GM20000 (cell line): Measurements from ENCODE around the gene SLIT3.

Experiments used
- DNase-seq: peaks from one replicate; pipeline ENCODE4 v3.0.0; 2012; ENCODE audit warnings: low spot score
- CTCF ChIP-seq: IDR thresholded peaks from 2 replicates; pipeline ENCODE4 v1.5.1; 2012; ENCODE audit warnings: mild to moderate bottlenecking, control low read depth; ENCODE audit errors: extremely low read depth, missing control alignments

The SLIT3 gene

DNA sequence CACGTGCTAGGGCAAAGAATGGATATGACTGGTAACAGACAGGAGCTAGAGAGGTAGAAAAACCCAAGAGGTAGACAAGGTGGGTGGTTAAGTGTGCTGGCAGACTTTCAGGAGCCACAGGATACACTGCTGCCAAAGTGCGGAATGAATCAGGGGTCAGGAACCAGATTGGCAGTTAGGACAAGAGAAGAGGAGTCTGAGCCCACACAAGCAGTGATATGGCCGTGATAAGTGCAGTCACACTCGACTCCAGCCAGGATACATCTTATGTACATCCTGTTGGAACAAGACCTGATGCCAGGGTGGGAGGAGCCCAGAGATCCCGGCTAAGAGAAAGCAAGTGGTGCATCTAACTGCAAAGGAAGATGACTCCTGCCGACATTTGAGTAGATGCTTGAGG lies 10.0 kb downstream of the SLIT3 start:
- no peak for DNase-seq
- no peak for TF ChIP-seq CTCF

DNA sequence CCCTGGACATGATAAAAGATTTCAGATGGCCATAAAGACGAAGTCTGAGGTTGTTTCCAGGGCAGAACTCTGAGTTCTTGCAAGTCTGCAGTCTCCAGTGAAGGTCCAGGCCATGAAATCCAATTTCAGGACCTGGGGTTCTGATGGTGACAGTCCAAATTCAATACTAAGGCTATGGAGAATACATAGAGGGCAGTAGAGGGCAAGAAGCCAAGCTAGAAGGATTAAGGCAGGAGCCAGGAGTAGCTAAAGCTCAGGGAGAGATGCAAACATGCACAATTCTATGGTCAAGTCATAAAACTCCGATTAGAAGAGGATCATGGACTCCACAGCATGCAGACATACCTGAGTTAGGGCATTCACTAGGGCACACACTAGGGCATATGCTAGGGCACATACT lies 11.4 kb downstream of the SLIT3 start:
- no peak for TF ChIP-seq CTCF
- no peak for DNase-seq

DNA sequence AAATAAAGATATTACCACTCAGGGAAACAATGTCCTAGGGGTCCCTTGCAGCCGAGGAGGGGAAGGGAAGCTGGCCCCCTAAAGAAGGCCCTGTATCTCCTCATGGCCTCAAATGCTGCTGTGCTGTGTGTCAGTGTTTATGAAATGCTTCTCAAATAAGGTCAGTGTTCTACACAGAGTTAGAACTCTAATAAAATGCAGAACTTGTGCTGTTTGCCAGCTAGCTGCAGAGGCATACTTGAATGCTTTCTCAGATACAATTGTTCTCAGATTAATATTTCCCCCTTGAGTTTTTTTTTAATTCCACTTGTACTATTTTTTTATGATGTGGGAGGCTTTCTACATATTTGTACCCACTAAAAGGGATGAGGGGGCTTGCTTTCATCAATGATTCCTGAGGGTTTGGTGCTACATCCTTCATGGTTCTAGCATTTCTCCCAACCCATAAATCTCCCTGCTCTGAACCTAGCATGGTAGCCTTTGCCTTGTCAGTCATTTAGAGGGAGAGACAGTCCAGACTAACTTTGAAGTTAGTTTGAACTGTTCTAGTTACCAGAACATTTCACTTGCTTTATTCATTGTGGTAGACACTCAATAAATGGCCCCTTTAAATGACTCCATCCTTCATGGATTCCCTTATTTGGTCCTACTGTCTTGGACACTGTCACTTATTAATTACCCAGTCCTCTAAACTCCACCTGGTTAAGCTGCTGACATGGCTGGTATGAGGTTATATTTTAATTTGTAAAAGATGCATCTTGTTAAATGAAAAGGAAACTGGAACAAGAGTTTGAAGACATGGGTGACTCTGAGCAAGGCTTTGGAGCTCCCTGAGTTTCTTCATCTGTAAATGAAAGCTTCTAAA lies 12.6 kb downstream of the SLIT3 start:
- TF ChIP-seq CTCF, result no peak
- DNase-seq, result no peak

- no peak for TF ChIP-seq CTCF
- DNase-seq, result no peak
These were observed 13.4 kb downstream of the SLIT3 start for GRCh38 chr5:169287529-169287928.

GRCh38 chr5:169286572-169287300 lies 14.2 kb downstream of the SLIT3 start:
- no peak for TF ChIP-seq CTCF

GRCh38 chr5:169283887-169284286 lies 17.1 kb downstream of the SLIT3 start:
- no peak for TF ChIP-seq CTCF
- no peak for DNase-seq

More at GRCh38 chr5:169286572-169287300, 14.2 kb downstream of the SLIT3 start:
- no peak for DNase-seq

DNA sequence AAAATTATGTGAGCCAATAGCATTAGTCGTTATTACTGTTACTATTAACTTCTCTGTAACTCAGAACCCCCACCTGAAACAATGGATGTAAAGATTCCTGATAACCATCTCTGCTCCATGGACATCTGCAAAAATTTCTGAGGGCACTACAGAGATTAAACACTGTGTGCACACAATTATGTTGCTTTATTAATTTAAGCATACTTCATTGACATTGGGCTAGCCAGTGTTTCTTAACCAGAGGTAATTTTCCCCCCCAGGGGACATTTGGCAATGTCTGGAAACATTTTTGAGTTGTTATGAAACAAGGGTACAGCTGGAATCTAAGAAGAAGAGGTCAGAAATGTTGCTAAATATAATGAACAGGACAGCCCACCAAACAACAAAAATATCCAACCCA lies 19.3 kb downstream of the SLIT3 start:
- DNase-seq, result no peak
- TF ChIP-seq CTCF, result no peak
